HL-60 (cell line): ENCODE measurements around the gene KCTD13.
A peak's percentile ranks its signal among the peaks of the same experiment; 100 is the strongest.

Source experiments
- DNase-seq, 2 experiments: peaks; one replicate each; pipeline ENCODE4 v3.0.0-alpha.2; 2010 to 2020; ENCODE audit warnings: low read depth in 1 of 2, low spot score in 1 of 2
- H3K27ac ChIP-seq: fragments of 250-450 bp; sonication (Bioruptor Pico); replicated peaks from 2 replicates; pipeline ENCODE4 v1.5.1; 2020; ENCODE audit warnings: mild to moderate bottlenecking, moderate library complexity
- H3K27me3 ChIP-seq: fragments of 250-450 bp; sonication (Bioruptor Pico); 2 replicates; pipeline ENCODE4 v1.5.1; 2021; ENCODE audit warnings: mild to moderate bottlenecking, moderate library complexity; ENCODE audit not compliant: insufficient read depth, poor library complexity, severe bottlenecking
- H3K4me3 ChIP-seq: replicated peaks from 2 replicates; pipeline ENCODE4 v1.5.1; 2011; ENCODE audit warnings: mild to moderate bottlenecking, control low read depth, low read length; ENCODE audit not compliant: insufficient read depth
- CTCF ChIP-seq: IDR thresholded peaks from one replicate; pipeline ENCODE4 v1.5.1; 2011; ENCODE audit warnings: low read length, control low read depth, inconsistent platforms; ENCODE audit not compliant: insufficient read depth
- GABPA ChIP-seq: IDR thresholded peaks from 2 replicates; pipeline ENCODE4 v1.6.1; 2012; ENCODE audit warnings: low read depth
- POLR2AphosphoS5 ChIP-seq: IDR thresholded peaks from 2 replicates; pipeline ENCODE4 v1.6.1; 2012; ENCODE audit warnings: low read depth
- SPI1 ChIP-seq: IDR thresholded peaks from 2 replicates; pipeline ENCODE4 v1.6.1; 2012; ENCODE audit warnings: low read depth, mild to moderate bottlenecking, borderline replicate concordance
- TF ChIP-seq, protein P1 (sequence below): IDR thresholded peaks from 2 replicates; pipeline ENCODE4 v1.6.1; 2012; ENCODE audit warnings: low read depth; ENCODE audit not compliant: insufficient replicate concordance

The KCTD13 gene

DNA sequence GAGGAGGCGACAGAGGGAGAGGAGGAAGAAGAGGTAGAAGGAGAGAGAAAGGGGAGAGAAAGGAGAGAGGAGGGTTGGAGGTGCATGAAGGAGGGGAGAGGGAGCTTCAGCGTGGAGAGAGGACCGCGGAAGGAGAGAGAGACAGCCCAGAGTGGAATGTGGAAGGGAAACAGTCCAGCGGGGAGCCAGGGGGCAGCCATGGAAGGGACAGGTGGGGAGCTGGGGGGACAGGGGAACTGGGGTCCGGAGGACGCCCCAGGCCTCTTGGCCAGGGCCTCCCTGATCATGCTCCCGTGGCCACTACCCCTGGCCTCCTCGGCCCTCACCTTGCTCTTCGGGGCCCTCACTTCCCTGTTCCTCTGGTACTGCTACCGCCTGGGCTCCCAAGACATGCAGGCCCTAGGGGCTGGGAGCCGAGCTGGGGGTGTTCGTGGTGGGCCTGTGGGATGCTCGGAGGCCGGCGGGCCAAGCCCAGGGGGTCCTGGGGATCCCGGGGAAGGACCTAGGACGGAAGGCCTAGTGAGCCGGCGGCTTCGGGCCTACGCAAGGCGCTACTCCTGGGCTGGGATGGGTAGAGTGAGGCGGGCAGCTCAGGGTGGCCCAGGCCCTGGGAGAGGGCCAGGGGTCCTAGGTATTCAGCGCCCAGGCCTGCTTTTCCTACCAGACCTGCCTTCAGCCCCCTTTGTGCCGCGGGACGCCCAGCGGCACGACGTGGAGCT, 25.0 kb downstream of the KCTD13 start:
- Histone ChIP-seq H3K27ac (no peak overlapping the region), H3K27me3 (peaks cover 8% of the 10 kb centered on the region), H3K4me3 (peak overlapping the region; percentile 66)
- TF ChIP-seq POLR2AphosphoS5 = no peak
- TF ChIP-seq SPI1 = no peak
- no peak for TF ChIP-seq GABPA
- TF ChIP-seq, protein P1, sequence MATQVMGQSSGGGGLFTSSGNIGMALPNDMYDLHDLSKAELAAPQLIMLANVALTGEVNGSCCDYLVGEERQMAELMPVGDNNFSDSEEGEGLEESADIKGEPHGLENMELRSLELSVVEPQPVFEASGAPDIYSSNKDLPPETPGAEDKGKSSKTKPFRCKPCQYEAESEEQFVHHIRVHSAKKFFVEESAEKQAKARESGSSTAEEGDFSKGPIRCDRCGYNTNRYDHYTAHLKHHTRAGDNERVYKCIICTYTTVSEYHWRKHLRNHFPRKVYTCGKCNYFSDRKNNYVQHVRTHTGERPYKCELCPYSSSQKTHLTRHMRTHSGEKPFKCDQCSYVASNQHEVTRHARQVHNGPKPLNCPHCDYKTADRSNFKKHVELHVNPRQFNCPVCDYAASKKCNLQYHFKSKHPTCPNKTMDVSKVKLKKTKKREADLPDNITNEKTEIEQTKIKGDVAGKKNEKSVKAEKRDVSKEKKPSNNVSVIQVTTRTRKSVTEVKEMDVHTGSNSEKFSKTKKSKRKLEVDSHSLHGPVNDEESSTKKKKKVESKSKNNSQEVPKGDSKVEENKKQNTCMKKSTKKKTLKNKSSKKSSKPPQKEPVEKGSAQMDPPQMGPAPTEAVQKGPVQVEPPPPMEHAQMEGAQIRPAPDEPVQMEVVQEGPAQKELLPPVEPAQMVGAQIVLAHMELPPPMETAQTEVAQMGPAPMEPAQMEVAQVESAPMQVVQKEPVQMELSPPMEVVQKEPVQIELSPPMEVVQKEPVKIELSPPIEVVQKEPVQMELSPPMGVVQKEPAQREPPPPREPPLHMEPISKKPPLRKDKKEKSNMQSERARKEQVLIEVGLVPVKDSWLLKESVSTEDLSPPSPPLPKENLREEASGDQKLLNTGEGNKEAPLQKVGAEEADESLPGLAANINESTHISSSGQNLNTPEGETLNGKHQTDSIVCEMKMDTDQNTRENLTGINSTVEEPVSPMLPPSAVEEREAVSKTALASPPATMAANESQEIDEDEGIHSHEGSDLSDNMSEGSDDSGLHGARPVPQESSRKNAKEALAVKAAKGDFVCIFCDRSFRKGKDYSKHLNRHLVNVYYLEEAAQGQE = no peak
- TF ChIP-seq CTCF = no peak
- no peak for DNase-seq

DNA sequence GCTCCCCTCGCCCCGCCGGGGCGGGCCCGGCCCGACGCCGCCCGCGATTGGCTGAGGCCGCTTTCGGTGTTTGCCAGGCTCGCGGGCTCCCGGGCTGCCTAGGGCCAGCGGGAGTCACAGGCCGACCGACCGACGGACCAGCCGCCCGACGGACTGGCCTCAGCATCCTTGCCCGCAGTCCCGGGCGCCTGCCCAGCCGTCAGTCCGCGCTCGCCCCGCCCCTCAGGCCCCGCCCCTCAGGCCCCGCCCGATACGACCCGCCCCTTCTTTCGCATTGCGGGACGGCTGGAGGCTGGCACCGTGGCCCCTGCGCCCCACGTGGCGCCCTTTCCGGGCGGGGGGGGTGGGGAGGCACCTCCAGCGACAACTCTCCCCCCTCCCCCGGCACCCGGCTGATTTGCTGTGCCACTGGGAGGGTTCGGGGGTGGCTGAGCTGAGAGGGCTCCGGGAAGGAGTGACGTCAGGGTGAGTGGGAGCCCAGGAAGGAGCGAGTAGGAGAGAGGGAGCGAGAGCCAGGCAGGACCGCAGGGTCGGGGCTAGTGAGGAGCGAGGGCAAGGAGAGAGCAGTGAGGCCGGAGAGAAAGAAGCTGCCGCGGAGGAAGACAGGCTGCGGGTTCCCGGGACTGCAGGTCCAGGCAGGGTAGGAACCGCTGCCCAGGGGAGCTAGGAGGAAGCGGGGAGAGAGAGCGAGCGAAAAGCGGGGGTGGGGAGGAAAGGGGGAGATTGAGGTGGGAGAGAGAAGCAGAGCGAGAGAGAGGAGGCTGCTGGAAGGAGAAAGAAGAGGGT, 25.7 kb downstream of the KCTD13 start, which contains the start of gene ASPHD1:
Gene ASPHD1 (plus strand): TSS at position 387 of the 786 bp plus-strand sequence. CDS start 484 bp downstream, outside the sequence.
- Histone ChIP-seq H3K27me3 (peaks cover 8% of the 10 kb centered on the region), H3K27ac (no peak within 1 kb of the TSS), H3K4me3 (peak within 1 kb of the TSS; percentile 66)
- TF ChIP-seq CTCF = no peak
- TF ChIP-seq, protein P1 = no peak
- DNase-seq = peak; percentile 33 to 35

DNA sequence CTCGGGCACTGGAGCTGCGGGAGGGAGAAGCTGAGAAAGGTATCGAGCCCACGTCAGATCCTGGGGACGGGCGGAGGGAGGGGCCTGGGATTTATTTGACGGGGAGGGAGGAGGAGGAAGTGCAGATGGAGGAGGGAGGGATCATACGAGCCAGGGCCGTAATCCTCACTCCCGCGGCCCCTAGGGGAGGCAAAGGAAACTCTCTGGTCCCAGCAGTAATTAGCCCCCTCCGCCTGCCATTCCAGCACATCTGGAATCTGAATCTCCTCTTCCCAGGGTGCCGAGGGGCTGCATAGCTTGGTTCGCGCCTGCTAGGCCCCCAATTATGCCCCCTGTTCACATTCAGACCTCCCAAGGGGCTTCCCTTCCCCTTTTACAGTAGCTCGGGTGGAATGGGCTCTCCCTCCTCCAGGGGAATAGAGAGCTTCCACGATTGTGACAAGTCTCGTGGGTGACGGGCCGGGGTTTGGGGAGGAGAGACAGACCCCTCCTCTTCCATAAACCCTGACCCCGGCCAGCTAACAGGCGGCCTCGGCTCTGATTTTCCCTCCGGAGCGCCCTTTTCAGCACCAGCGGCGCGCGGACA, 26.4 kb downstream of the KCTD13 start, which contains the start of gene SEZ6L2:
Gene SEZ6L2 (minus strand): TSS at position 35 of the 586 bp plus-strand sequence. CDS start 531 bp downstream, outside the sequence.
- peak within 1 kb of the TSS; percentile 66 for H3K4me3 ChIP-seq
- TF ChIP-seq SPI1 (no peak), POLR2AphosphoS5 (no peak)
- TF ChIP-seq, protein P1 = peak; percentile 98
- peaks cover 8% of the 10 kb centered on the region for H3K27me3 ChIP-seq
- no peak within 1 kb of the TSS for H3K27ac ChIP-seq
- DNase-seq = peak; percentile 38 to 51
